GM12878 (cell line): ENCODE data around the gene NCKAP5. TPM values are rescaled to one million over a fixed set of nuclear protein-coding genes. Genes with fewer than 3 reads are reported as not detected.

Source experiments
- ATAC-seq: fragments of 200-7000 bp; cut with Tn5 transposase; 3 replicates; pipeline ENCODE4 v1.9.1; 2020; ENCODE audit warnings: mild to moderate bottlenecking, moderate library complexity
- BruUV-seq: library from RNA; stranded (reverse); fragments of 400-500 nt; replicated peaks from 2 replicates; lab custom pipeline; 2021; lab: Mats Ljungman, UMichigan
- CTCF ChIA-PET: fragments of 300-600 bp; sonication (Branson Sonifier 250); formaldehyde crosslinking; extraction: SDS; loops from one replicate; lab custom pipeline; 2021; ENCODE audit warnings: inconsistent platforms; lab: Yijun Ruan, JAX
- POLR2A ChIA-PET: fragments of 350-600 bp; formaldehyde crosslinking; extraction: SDS; loops from one replicate; lab custom pipeline; 2021; ENCODE audit warnings: inconsistent platforms; lab: Charles Lee
- RAD21 ChIA-PET: fragments of 300-600 bp; sonication (Branson Sonifier 250); formaldehyde crosslinking; loops from one replicate; lab custom pipeline; 2023; ENCODE audit warnings: antibody characterized with exemption; ENCODE audit not compliant: unreplicated experiment; lab: Charles Lee
- SMC1A ChIA-PET: fragments of 300-600 bp; sonication (Branson Sonifier 250); formaldehyde crosslinking; loops from one replicate; lab custom pipeline; 2023; ENCODE audit not compliant: unreplicated experiment, uncharacterized antibody; lab: Charles Lee
- DNase-seq: peaks from one replicate; pipeline ENCODE4 v3.0.0-alpha.2; 2011; ENCODE audit warnings: low read depth, low spot score
- FAIRE-seq: peaks from 3 replicates; lab custom pipeline; 2011; peaks lifted over from hg19 to GRCh38; lab: Jason Lieb, UNC
- H2AFZ ChIP-seq: 2 replicates; pipeline ENCODE4 v1.6.0; 2011; ENCODE audit warnings: low read depth, low read length, control low read depth; ENCODE audit not compliant: control insufficient read depth
- H3K27ac ChIP-seq: 2 replicates; pipeline ENCODE4 v1.5.1; 2011; ENCODE audit warnings: control low read depth; ENCODE audit not compliant: control insufficient read depth, insufficient read depth
- H3K27me3 ChIP-seq, 2 experiments: replicated peaks in 1 of 2; 2 replicates each; pipeline versions ENCODE4 v1.6.0 to v1.6.1; 2011; ENCODE audit warnings: low read length in 1 of 2; ENCODE audit not compliant: control insufficient read depth in 2 of 2, insufficient read depth in 2 of 2
- H3K36me3 ChIP-seq, 2 experiments: 2 replicates each; pipeline ENCODE4 v1.5.1; 2011; ENCODE audit warnings: low read length in 1 of 2; ENCODE audit not compliant: control insufficient read depth in 2 of 2, insufficient read depth in 2 of 2
- H3K4me1 ChIP-seq: 2 replicates; pipeline ENCODE4 v1.6.1; 2011; ENCODE audit warnings: mild to moderate bottlenecking, low read length, moderate library complexity, mixed read lengths; ENCODE audit not compliant: control insufficient read depth, insufficient read depth
- H3K4me2 ChIP-seq: 2 replicates; pipeline ENCODE4 v1.6.0; 2011; ENCODE audit warnings: control low read depth; ENCODE audit not compliant: control insufficient read depth, insufficient read depth
- H3K4me3 ChIP-seq: fragments of 200-600 bp; sonication (generic); 2 replicates; pipeline ENCODE4 v1.5.1; 2016
- H3K79me2 ChIP-seq: 2 replicates; pipeline ENCODE4 v1.6.0; 2011; ENCODE audit warnings: low read length; ENCODE audit not compliant: control insufficient read depth, insufficient read depth
- H3K9ac ChIP-seq: 2 replicates; pipeline ENCODE4 v1.8.0; 2011; ENCODE audit warnings: low read length, control low read depth, mixed read lengths; ENCODE audit not compliant: control insufficient read depth, insufficient read depth
- H3K9me3 ChIP-seq: replicated peaks from 3 replicates; pipeline ENCODE4 v1.5.1; 2011; ENCODE audit warnings: mild to moderate bottlenecking, low read length; ENCODE audit not compliant: control insufficient read depth, insufficient read depth
- H4K20me1 ChIP-seq: 2 replicates; pipeline ENCODE4 v1.6.0; 2011; ENCODE audit not compliant: control insufficient read depth, insufficient read depth
- HDAC2 ChIP-seq: fragments of 200-600 bp; sonication (generic); IDR thresholded peaks from 2 replicates; pipeline ENCODE4 v1.6.1; 2017
- IRF4 ChIP-seq: IDR thresholded peaks from 2 replicates; pipeline ENCODE4 v1.6.1; 2011; ENCODE audit warnings: low read depth, low read length
- JUNB ChIP-seq: IDR thresholded peaks from 2 replicates; pipeline ENCODE4 v1.6.1; 2016; ENCODE audit warnings: antibody characterized with exemption, mild to moderate bottlenecking
- MXI1 ChIP-seq: fragments of 150-350 bp; IDR thresholded peaks from 2 replicates; pipeline ENCODE4 v1.6.1; 2011; ENCODE audit warnings: low read depth, mild to moderate bottlenecking, inconsistent platforms, low read length, improper control_type of control experiment
- MYB ChIP-seq: fragments of 150-350 bp; IDR thresholded peaks from 2 replicates; pipeline ENCODE4 v1.6.1; 2014; ENCODE audit warnings: mild to moderate bottlenecking, low read depth, low read length, borderline replicate concordance
- NBN ChIP-seq: fragments of 450-650 bp; IDR thresholded peaks from 2 replicates; pipeline ENCODE4 v1.6.1; 2016
- RFX5 ChIP-seq: IDR thresholded peaks from 2 replicates; pipeline ENCODE4 v1.6.1; 2011; ENCODE audit warnings: low read depth, low read length, improper control_type of control experiment
- SREBF1 ChIP-seq: IDR thresholded peaks from 2 replicates; pipeline ENCODE4 v1.6.1; 2012; ENCODE audit warnings: mild to moderate bottlenecking, low read length
- SRF ChIP-seq, 2 experiments: IDR thresholded peaks; 2 replicates each; pipeline ENCODE4 v1.6.1; 2011; ENCODE audit warnings: low read depth in 2 of 2, low read length in 2 of 2, mild to moderate bottlenecking in 1 of 2, moderate library complexity in 1 of 2
- STAT3 ChIP-seq: IDR thresholded peaks from 2 replicates; pipeline ENCODE4 v1.6.1; 2011; ENCODE audit warnings: low read depth, low read length, improper control_type of control experiment
- TARDBP ChIP-seq: IDR thresholded peaks from 2 replicates; pipeline ENCODE4 v1.6.1; 2016; ENCODE audit warnings: borderline replicate concordance
- TCF3 ChIP-seq: IDR thresholded peaks from 2 replicates; pipeline ENCODE4 v1.6.1; 2012; ENCODE audit warnings: low read depth, mild to moderate bottlenecking, low read length, borderline replicate concordance; ENCODE audit not compliant: insufficient read depth
- WGBS: methylation state at CpG from one replicate; pipeline ENCODE4 v1.1.6; 2016; ENCODE audit warnings: low lambda C conversion rate; ENCODE audit not compliant: insufficient replicate concordance, insufficient coverage; ENCODE audit errors: missing lambda C conversion rate; 5-methylcytosine and 5-hydroxymethylcytosine counted together
- in situ Hi-C: fragments of 300-500 bp; cut with MboI; formaldehyde crosslinking; loops from 9 replicates; pipeline ENCODE4 v1.14.3; 2018; ENCODE audit warnings: mixed read lengths
- intact Hi-C: fragments of 100-400 bp; cut with micrococcal nuclease; formaldehyde crosslinking; loops from one replicate; pipeline ENCODE4 v1.14.2; 2022; ENCODE audit not compliant: unreplicated experiment
- polyA plus RNA-seq, 11 experiments: library from polyadenylated mRNA; depleted of rRNA in 4 of 11; unstranded in 6 of 11; stranded (reverse) in 5 of 11; fragments of >200 nt; fragmentation: Nextera tagmentation in 4 of 11; fragmentation: Illumina TruSeq in 1 of 11; extraction: Ambion mirVana in 4 of 11; extraction: Trizol in 1 of 11; gene quantifications; 1 replicate in 1 of 11; 2 replicates in 10 of 11; pipeline versions ENCODE4 v1.2.1 to v1.2.3, GENCODE V29; 2011 to 2016; ENCODE audit warnings: inconsistent platforms in 2 of 11, missing spikeins in 2 of 11, low read depth in 1 of 11
- total RNA-seq, 4 experiments: library from RNA; depleted of rRNA in 3 of 4; stranded (reverse); fragments of >200 nt in 3 of 4; fragmentation: Illumina TruSeq in 1 of 4; extraction: Trizol in 1 of 4; gene quantifications; 2 replicates each; pipeline versions ENCODE4 v1.2.1 to v1.2.3, GENCODE V29; 2013 to 2021
- TF ChIP-seq, protein P1 (sequence below): IDR thresholded peaks from 2 replicates; pipeline ENCODE4 v1.6.1; 2012; ENCODE audit warnings: low read depth, low read length, improper control_type of control experiment
- TF ChIP-seq, protein P2 (sequence below): fragments of 450-650 bp; formaldehyde crosslinking; IDR thresholded peaks from 2 replicates; pipeline ENCODE4 v1.5.0; 2022; ENCODE audit warnings: mild to moderate bottlenecking, missing genetic modification characterization
- TF ChIP-seq, protein P3 (sequence below): fragments of 450-650 bp; IDR thresholded peaks from 2 replicates; pipeline ENCODE4 v1.6.1; 2017; ENCODE audit warnings: borderline replicate concordance

The NCKAP5 gene
- total and polyA plus RNA-seq, 10 of the 15 experiments (the other 5 are each of a cell fraction or from before 2014, with no cell fraction given): 0.06 to 0.44 (median 0.16) TPM

DNA sequence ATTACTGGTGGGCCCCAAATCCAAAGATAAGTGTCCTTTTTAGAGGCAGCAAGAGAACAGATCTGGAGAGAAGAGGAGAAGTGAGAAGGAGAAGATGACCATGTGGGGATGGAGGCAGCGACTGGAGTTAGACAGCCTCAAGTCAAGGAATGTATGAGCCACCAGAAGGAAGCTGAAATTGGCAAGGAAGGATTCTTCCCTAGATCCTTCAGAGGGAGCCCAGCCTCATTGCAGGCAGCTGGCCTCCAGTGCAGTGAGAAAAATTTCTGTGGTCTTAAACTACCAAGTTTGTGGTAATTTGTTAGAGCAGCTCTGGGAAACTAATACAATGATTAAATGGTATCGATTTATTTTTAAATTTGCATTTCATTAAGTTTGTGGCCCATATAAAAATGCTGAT is 167.9 kb downstream of the NCKAP5 start:
- ChIA-PET SMC1A (no interaction called here), POLR2A (no interaction called here), CTCF (interaction anchor here (0.9 kb wide), 1 partner anchor 161 kb away, joined by 3 read pairs; no protein-coding TSS in a partner anchor), RAD21 (interaction anchor here (0.6 kb wide), 1 partner anchor 117 kb away, joined by 4 read pairs; no protein-coding TSS in a partner anchor)
- Histone ChIP-seq H3K4me2 (no peak overlapping the region), H3K9me3 (no peaks in the 10 kb centered on the region), H4K20me1 (no peaks in the 10 kb centered on the region), H3K4me3 (no peak overlapping the region), H3K27me3 (no peaks in the 10 kb centered on the region), H3K79me2 (no peaks in the 10 kb centered on the region), H3K9ac (no peak overlapping the region), H3K27ac (no peak overlapping the region), H3K4me1 (no peaks in the 10 kb centered on the region), H3K36me3 (no peaks in the 10 kb centered on the region), H2AFZ (no peak overlapping the region)
- intact Hi-C loops (no loop called here), in situ Hi-C loops (no loop called here)
- TF ChIP-seq HDAC2: no peak
- no peak for TF ChIP-seq MYB
- no peak for TF ChIP-seq STAT3
- no peak for ATAC-seq
- no peak for FAIRE-seq
- BruUV-seq: no TSS peak
- WGBS: 0% methylated on average over 2 of the region's 2 CpGs
- no peak for DNase-seq

DNA sequence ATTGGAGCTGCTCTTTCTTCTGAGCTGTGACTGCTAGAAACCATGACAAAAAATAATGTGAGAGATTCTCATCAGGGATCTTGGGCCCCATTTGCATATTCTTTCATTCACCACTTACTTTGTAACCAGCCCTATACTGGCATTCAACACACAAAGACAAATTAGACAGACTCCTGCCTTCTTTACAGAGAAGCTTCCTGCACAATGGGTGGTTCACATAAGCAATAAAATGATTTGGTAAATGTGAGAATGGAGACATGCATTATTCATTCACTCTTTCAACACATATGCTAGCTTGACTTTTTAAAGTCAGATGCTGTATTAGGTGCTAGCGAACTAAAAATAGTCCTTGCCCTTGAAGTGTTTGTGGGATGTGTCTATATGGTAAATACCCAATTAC is 174.4 kb downstream of the NCKAP5 start:
- Histone ChIP-seq H3K4me2 (no peak overlapping the region), H4K20me1 (no peaks in the 10 kb centered on the region), H3K79me2 (no peaks in the 10 kb centered on the region), H3K4me3 (no peak overlapping the region), H3K27ac (no peak overlapping the region), H3K27me3 (no peaks in the 10 kb centered on the region), H3K9me3 (no peaks in the 10 kb centered on the region), H3K4me1 (no peaks in the 10 kb centered on the region), H3K9ac (no peak overlapping the region), H3K36me3 (no peaks in the 10 kb centered on the region), H2AFZ (no peak overlapping the region)
- SMC1A ChIA-PET: interaction anchor here (0.6 to 1.6 kb wide), 3 partner anchors 9 to 110 kb away, joined by 3 read pairs; no protein-coding TSS in a partner anchor
- in situ Hi-C loops: no loop called here
- WGBS: 6% methylated on average over 1 of the region's 1 CpG
- RAD21 ChIA-PET: no interaction called here
- no TSS peak for BruUV-seq
- POLR2A ChIA-PET: no interaction called here
- CTCF ChIA-PET: interaction anchor here (1.1 to 1.4 kb wide), 2 partner anchors 14 to 162 kb away, joined by 3 to 4 read pairs; no protein-coding TSS in a partner anchor
- DNase-seq: no peak
- ATAC-seq: no peak
- no peak for FAIRE-seq
- intact Hi-C loops: no loop called here
- TF ChIP-seq NBN: no peak
- no peak for TF ChIP-seq TARDBP
- TF ChIP-seq MXI1: no peak
- TF ChIP-seq, protein P1, sequence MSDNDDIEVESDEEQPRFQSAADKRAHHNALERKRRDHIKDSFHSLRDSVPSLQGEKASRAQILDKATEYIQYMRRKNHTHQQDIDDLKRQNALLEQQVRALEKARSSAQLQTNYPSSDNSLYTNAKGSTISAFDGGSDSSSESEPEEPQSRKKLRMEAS: no peak
- no peak for TF ChIP-seq RFX5
- no peak for TF ChIP-seq JUNB
- TF ChIP-seq TCF3: no peak
- TF ChIP-seq SRF (IDR thresholded peaks at IDR 0.05; ENCODE audit: low read depth in 2 of 2, low read length in 2 of 2): no peak
- TF ChIP-seq, protein P2, sequence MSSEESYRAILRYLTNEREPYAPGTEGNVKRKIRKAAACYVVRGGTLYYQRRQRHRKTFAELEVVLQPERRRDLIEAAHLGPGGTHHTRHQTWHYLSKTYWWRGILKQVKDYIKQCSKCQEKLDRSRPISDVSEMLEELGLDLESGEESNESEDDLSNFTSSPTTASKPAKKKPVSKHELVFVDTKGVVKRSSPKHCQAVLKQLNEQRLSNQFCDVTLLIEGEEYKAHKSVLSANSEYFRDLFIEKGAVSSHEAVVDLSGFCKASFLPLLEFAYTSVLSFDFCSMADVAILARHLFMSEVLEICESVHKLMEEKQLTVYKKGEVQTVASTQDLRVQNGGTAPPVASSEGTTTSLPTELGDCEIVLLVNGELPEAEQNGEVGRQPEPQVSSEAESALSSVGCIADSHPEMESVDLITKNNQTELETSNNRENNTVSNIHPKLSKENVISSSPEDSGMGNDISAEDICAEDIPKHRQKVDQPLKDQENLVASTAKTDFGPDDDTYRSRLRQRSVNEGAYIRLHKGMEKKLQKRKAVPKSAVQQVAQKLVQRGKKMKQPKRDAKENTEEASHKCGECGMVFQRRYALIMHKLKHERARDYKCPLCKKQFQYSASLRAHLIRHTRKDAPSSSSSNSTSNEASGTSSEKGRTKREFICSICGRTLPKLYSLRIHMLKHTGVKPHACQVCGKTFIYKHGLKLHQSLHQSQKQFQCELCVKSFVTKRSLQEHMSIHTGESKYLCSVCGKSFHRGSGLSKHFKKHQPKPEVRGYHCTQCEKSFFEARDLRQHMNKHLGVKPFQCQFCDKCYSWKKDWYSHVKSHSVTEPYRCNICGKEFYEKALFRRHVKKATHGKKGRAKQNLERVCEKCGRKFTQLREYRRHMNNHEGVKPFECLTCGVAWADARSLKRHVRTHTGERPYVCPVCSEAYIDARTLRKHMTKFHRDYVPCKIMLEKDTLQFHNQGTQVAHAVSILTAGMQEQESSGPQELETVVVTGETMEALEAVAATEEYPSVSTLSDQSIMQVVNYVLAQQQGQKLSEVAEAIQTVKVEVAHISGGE (CRISPR knock-in tag): no peak
- no peak for TF ChIP-seq SREBF1
- no peak for TF ChIP-seq IRF4
- TF ChIP-seq, protein P3, sequence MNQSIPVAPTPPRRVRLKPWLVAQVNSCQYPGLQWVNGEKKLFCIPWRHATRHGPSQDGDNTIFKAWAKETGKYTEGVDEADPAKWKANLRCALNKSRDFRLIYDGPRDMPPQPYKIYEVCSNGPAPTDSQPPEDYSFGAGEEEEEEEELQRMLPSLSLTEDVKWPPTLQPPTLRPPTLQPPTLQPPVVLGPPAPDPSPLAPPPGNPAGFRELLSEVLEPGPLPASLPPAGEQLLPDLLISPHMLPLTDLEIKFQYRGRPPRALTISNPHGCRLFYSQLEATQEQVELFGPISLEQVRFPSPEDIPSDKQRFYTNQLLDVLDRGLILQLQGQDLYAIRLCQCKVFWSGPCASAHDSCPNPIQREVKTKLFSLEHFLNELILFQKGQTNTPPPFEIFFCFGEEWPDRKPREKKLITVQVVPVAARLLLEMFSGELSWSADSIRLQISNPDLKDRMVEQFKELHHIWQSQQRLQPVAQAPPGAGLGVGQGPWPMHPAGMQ: no peak
